Progenitor cell of endocrine pancreas (in vitro differentiated cells): ENCODE measurements around the gene CSMD2. TPM values are rescaled to one million over a fixed set of nuclear protein-coding genes. Genes with fewer than 3 reads are reported as not detected.

Source experiments
- DNase-seq: peaks from one replicate; pipeline ENCODE4 v3.0.0; 2021; ENCODE audit warnings: low spot score; ENCODE audit not compliant: unreplicated experiment
- H3K27ac Mint-ChIP-seq: 2 replicates; pipeline ENCODE4 v1.8.0; 2021; ENCODE audit warnings: mild to moderate bottlenecking, moderate library complexity, mixed read lengths
- H3K27me3 Mint-ChIP-seq: 2 replicates; pipeline ENCODE4 v1.8.0; 2021; ENCODE audit warnings: mixed read lengths
- H3K36me3 Mint-ChIP-seq: 2 replicates; pipeline ENCODE4 v1.8.0; 2022; ENCODE audit warnings: mixed read lengths; ENCODE audit not compliant: insufficient read depth
- H3K4me1 Mint-ChIP-seq: 2 replicates; pipeline ENCODE4 v1.8.0; 2021; ENCODE audit warnings: low read depth, mixed read lengths
- H3K4me3 Mint-ChIP-seq: 2 replicates; pipeline ENCODE4 v1.8.0; 2021; ENCODE audit warnings: low read depth, mild to moderate bottlenecking, moderate library complexity, mixed read lengths
- H3K9me3 Mint-ChIP-seq: 2 replicates; pipeline ENCODE4 v1.8.0; 2021; ENCODE audit warnings: low read depth, mixed read lengths
- total RNA-seq: library from RNA; stranded (reverse); gene quantifications from 2 replicates; pipeline ENCODE4 v1.2.1, GENCODE V29; 2021
- TF ChIP-seq, protein P1 (sequence below): fragments of 200-600 bp; sonication (generic); IDR thresholded peaks from one replicate; pipeline ENCODE4 v1.5.0; 2021; ENCODE audit warnings: antibody characterized with exemption, mild to moderate bottlenecking; ENCODE audit not compliant: unreplicated experiment

CSMD2 gene
- total RNA-seq, 1 donor from 2014 or later = 0.38 TPM

GRCh38 chr1:34129630-34130029 lies 35.4 kb downstream of the CSMD2 start:
- Mint-ChIP-seq H3K9me3 (no peaks in the 10 kb centered on the region), H3K27ac (no peak overlapping the region), H3K27me3 (peaks cover 23% of the 10 kb centered on the region), H3K4me1 (no peaks in the 10 kb centered on the region), H3K4me3 (no peak overlapping the region), H3K36me3 (no peaks in the 10 kb centered on the region)
- DNase-seq = no peak
- TF ChIP-seq, protein P1, sequence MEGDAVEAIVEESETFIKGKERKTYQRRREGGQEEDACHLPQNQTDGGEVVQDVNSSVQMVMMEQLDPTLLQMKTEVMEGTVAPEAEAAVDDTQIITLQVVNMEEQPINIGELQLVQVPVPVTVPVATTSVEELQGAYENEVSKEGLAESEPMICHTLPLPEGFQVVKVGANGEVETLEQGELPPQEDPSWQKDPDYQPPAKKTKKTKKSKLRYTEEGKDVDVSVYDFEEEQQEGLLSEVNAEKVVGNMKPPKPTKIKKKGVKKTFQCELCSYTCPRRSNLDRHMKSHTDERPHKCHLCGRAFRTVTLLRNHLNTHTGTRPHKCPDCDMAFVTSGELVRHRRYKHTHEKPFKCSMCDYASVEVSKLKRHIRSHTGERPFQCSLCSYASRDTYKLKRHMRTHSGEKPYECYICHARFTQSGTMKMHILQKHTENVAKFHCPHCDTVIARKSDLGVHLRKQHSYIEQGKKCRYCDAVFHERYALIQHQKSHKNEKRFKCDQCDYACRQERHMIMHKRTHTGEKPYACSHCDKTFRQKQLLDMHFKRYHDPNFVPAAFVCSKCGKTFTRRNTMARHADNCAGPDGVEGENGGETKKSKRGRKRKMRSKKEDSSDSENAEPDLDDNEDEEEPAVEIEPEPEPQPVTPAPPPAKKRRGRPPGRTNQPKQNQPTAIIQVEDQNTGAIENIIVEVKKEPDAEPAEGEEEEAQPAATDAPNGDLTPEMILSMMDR = no peak

GRCh38 chr1:34128186-34128889 lies 36.7 kb downstream of the CSMD2 start:
- no peak for DNase-seq
- H3K4me1 Mint-ChIP-seq = no peaks in the 10 kb centered on the region
- TF ChIP-seq, protein P1 = no peak
- no peaks in the 10 kb centered on the region for H3K36me3 Mint-ChIP-seq
- no peak overlapping the region for H3K4me3 Mint-ChIP-seq
- H3K9me3 Mint-ChIP-seq = no peaks in the 10 kb centered on the region
- peaks cover 23% of the 10 kb centered on the region for H3K27me3 Mint-ChIP-seq
- H3K27ac Mint-ChIP-seq = no peak overlapping the region

- TF ChIP-seq, protein P1 = no peak
- Mint-ChIP-seq H3K4me3 (no peak overlapping the region), H3K27me3 (peaks cover 23% of the 10 kb centered on the region), H3K36me3 (no peaks in the 10 kb centered on the region), H3K9me3 (no peaks in the 10 kb centered on the region), H3K4me1 (no peaks in the 10 kb centered on the region), H3K27ac (no peak overlapping the region)
- no peak for DNase-seq
These were observed 37.7 kb downstream of the CSMD2 start for GRCh38 chr1:34127006-34128000.

DNA sequence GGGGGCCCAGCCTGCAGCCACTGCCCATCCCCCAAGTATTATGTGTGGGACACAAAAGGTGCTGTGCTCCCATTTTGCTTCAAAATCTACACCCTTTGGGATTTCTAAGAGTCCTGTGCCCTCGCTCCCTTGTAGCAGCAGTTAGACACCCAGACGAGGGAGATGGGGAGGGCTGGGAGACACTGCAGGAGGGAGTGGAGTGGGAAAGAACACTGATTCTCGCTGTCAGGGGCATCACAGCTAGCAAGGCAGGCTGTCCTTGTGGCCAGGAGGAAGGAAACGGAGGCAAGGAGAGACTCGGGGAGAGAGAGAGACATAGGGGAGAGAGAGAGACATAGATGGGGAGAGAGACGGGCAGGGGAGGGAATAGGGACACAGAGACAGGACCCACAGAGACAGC lies 38.5 kb downstream of the CSMD2 start:
- no peak overlapping the region for H3K27ac Mint-ChIP-seq
- H3K4me1 Mint-ChIP-seq = no peaks in the 10 kb centered on the region
- no peaks in the 10 kb centered on the region for H3K9me3 Mint-ChIP-seq
- DNase-seq = no peak
- no peak overlapping the region for H3K4me3 Mint-ChIP-seq
- TF ChIP-seq, protein P1 = no peak
- H3K36me3 Mint-ChIP-seq = no peaks in the 10 kb centered on the region
- peaks cover 19% of the 10 kb centered on the region for H3K27me3 Mint-ChIP-seq

- Mint-ChIP-seq H3K27me3 (peaks cover 21% of the 10 kb centered on the region), H3K4me3 (no peak overlapping the region), H3K4me1 (no peaks in the 10 kb centered on the region), H3K27ac (no peak overlapping the region), H3K9me3 (no peaks in the 10 kb centered on the region), H3K36me3 (no peaks in the 10 kb centered on the region)
- DNase-seq = no peak
- TF ChIP-seq, protein P1 = no peak
These were observed 39.2 kb downstream of the CSMD2 start for GRCh38 chr1:34125721-34126380.
